HUES64 (cell line): ENCODE results near the gene GP1BB.

Experiments
- H3K27ac ChIP-seq: 2 replicates; pipeline ENCODE4 v1.7.0; 2013; ENCODE audit warnings: low read depth, low read length, inconsistent platforms
- H3K27me3 ChIP-seq: 2 replicates; pipeline ENCODE4 v1.6.1; 2013; ENCODE audit warnings: mild to moderate bottlenecking, low read length; ENCODE audit not compliant: insufficient read depth
- H3K36me3 ChIP-seq: 2 replicates; pipeline ENCODE4 v1.6.1; 2013; ENCODE audit warnings: mild to moderate bottlenecking, low read length; ENCODE audit not compliant: insufficient read depth
- H3K4me1 ChIP-seq: 2 replicates; pipeline ENCODE4 v1.6.1; 2013; ENCODE audit warnings: mild to moderate bottlenecking, low read length, moderate library complexity; ENCODE audit not compliant: insufficient read depth
- H3K4me3 ChIP-seq: 2 replicates; pipeline ENCODE4 v1.5.1; 2013; ENCODE audit warnings: mild to moderate bottlenecking, low read length, moderate library complexity
- H3K9ac ChIP-seq: 2 replicates; pipeline ENCODE4 v1.6.1; 2013; ENCODE audit warnings: mild to moderate bottlenecking, low read depth, low read length
- H3K9me3 ChIP-seq: 2 replicates; pipeline ENCODE4 v1.6.1; 2013; ENCODE audit warnings: low read depth, low read length; ENCODE audit not compliant: insufficient read depth
- WGBS: fragments of 150-250, 120-280 bp; methylation state at CpG from one replicate; pipeline ENCODE4 v1.1.7; 2013; ENCODE audit warnings: missing lambda C conversion rate; 5-methylcytosine and 5-hydroxymethylcytosine counted together

The GP1BB gene

GRCh38 chr22:19767427-19768341, 44.3 kb downstream of the GP1BB start:
- Histone ChIP-seq H3K9me3 (no peaks in the 10 kb centered on the region), H3K4me3 (no peak overlapping the region), H3K27ac (no peak overlapping the region), H3K27me3 (peaks cover 93% of the 10 kb centered on the region), H3K9ac (no peak overlapping the region), H3K4me1 (peaks cover 13% of the 10 kb centered on the region), H3K36me3 (no peaks in the 10 kb centered on the region)
- 31% methylated on average over 35 of the region's 35 CpGs for WGBS

- no peaks in the 10 kb centered on the region for H3K36me3 ChIP-seq
- no peak overlapping the region for H3K9ac ChIP-seq
- H3K4me1 ChIP-seq: peaks cover 9% of the 10 kb centered on the region
- no peaks in the 10 kb centered on the region for H3K9me3 ChIP-seq
- H3K27ac ChIP-seq: no peak overlapping the region
- 95% methylated on average over 12 of the region's 12 CpGs for WGBS
- H3K27me3 ChIP-seq: peaks cover 76% of the 10 kb centered on the region
- H3K4me3 ChIP-seq: no peak overlapping the region
Observed at GRCh38 chr22:19769393-19769715, 46.0 kb downstream of the GP1BB start.

- Histone ChIP-seq H3K4me3 (no peak overlapping the region), H3K9me3 (no peaks in the 10 kb centered on the region), H3K36me3 (no peaks in the 10 kb centered on the region), H3K4me1 (no peaks in the 10 kb centered on the region; the same call in 1 of the 2 replicates), H3K9ac (no peak overlapping the region), H3K27ac (no peak overlapping the region), H3K27me3 (peaks cover 67% of the 10 kb centered on the region)
- 87% methylated on average over 25 of the region's 25 CpGs for WGBS
Observed at GRCh38 chr22:19770349-19771220, 47.2 kb downstream of the GP1BB start.

GRCh38 chr22:19772422-19772672, 49.0 kb downstream of the GP1BB start:
- Histone ChIP-seq H3K9ac (no peak overlapping the region), H3K4me3 (no peak overlapping the region), H3K36me3 (no peaks in the 10 kb centered on the region), H3K27me3 (peaks cover 49% of the 10 kb centered on the region), H3K4me1 (no peaks in the 10 kb centered on the region; the same call in 1 of the 2 replicates), H3K9me3 (no peaks in the 10 kb centered on the region), H3K27ac (no peak overlapping the region)
- 91% methylated on average over 4 of the region's 4 CpGs for WGBS

GRCh38 chr22:19772673-19773469, 49.5 kb downstream of the GP1BB start:
- Histone ChIP-seq H3K27me3 (peaks cover 44% of the 10 kb centered on the region), H3K27ac (no peak overlapping the region), H3K4me3 (no peak overlapping the region), H3K4me1 (no peaks in the 10 kb centered on the region; the same call in 1 of the 2 replicates), H3K36me3 (no peaks in the 10 kb centered on the region), H3K9me3 (no peaks in the 10 kb centered on the region), H3K9ac (no peak overlapping the region)
- 87% methylated on average over 25 of the region's 25 CpGs for WGBS

GRCh38 chr22:19773470-19774040, 50.2 kb downstream of the GP1BB start:
- H3K9me3 ChIP-seq: no peaks in the 10 kb centered on the region

More at GRCh38 chr22:19773470-19774040, 50.2 kb downstream of the GP1BB start:
- H3K4me1 ChIP-seq: no peaks in the 10 kb centered on the region
- peaks cover 37% of the 10 kb centered on the region for H3K27me3 ChIP-seq
- H3K36me3 ChIP-seq: no peaks in the 10 kb centered on the region
- H3K9ac ChIP-seq: no peak overlapping the region
- H3K4me3 ChIP-seq: no peak overlapping the region
- 90% methylated on average over 9 of the region's 9 CpGs for WGBS
- no peak overlapping the region for H3K27ac ChIP-seq
